SJSA1 (cell line): Measurements from ENCODE around the gene GMFB. TPM values are rescaled to one million over a fixed set of nuclear protein-coding genes. Genes with fewer than 3 reads are reported as not detected.
"Not testable (repeated sequence)": the region's sequence is repeated elsewhere in the genome, so short reads cannot be mapped to it uniquely, and the experiment has no call there.

Experiments
- DNase-seq, 2 experiments: peaks; one replicate each; pipeline ENCODE4 v3.0.0-alpha.2; 2015 to 2020; ENCODE audit warnings: low spot score in 2 of 2, low read depth in 1 of 2
- H3K27ac ChIP-seq: fragments of 250-450 bp; sonication (Bioruptor Pico); 2 replicates; pipeline ENCODE4 v1.5.1; 2020; ENCODE audit warnings: mild to moderate bottlenecking, moderate library complexity
- H3K27me3 ChIP-seq: fragments of 250-450 bp; sonication (Bioruptor Pico); replicated peaks from 2 replicates; pipeline ENCODE4 v1.5.1; 2020; ENCODE audit warnings: mild to moderate bottlenecking, moderate library complexity
- H3K36me3 ChIP-seq: fragments of 250-450 bp; sonication (Bioruptor Pico); 2 replicates; pipeline ENCODE4 v1.5.1; 2020; ENCODE audit warnings: mild to moderate bottlenecking
- H3K4me1 ChIP-seq: fragments of 250-450 bp; sonication (Bioruptor Pico); replicated peaks from 2 replicates; pipeline ENCODE4 v1.6.1; 2021; ENCODE audit warnings: mild to moderate bottlenecking
- H3K4me3 ChIP-seq: fragments of 250-450 bp; sonication (Bioruptor Pico); 2 replicates; pipeline ENCODE4 v1.5.1; 2020; ENCODE audit warnings: mild to moderate bottlenecking
- H3K9me3 ChIP-seq: fragments of 250-450 bp; sonication (Bioruptor Pico); replicated peaks from 2 replicates; pipeline ENCODE4 v1.5.1; 2020; ENCODE audit warnings: mild to moderate bottlenecking
- total RNA-seq: library from RNA; depleted of rRNA; stranded (reverse); fragments of >200 nt; shearing (Covaris generic); gene quantifications from 2 replicates; pipeline ENCODE4 v1.2.3, GENCODE V29; 2014

Gene GMFB
- total RNA-seq, 1 experiment from 2014 or later, result 86.2 TPM

DNA sequence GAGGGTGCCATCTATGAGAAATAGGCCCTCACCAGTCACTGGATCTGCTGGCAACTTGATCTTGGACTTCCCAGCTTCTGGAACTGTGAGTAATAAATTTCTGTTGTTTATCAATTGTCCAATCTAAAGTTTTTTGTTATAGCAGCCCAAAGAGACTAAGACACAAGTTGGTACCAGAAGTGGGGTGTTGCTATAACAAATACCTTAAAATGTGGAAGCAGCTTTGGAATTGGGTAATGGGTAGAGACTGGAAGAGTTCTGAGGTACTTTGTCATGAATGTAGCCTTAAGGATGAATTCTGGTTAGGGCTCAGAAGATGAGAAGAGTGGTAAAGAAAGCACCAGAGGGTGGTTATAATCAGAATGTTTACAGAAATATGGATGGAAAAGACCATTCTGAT is 21.5 kb downstream of the GMFB start:
- Histone ChIP-seq H3K27me3 (no peaks in the 10 kb centered on the region), H3K4me3 (no peak overlapping the region), H3K27ac (no peak overlapping the region), H3K9me3 (no peaks in the 10 kb centered on the region; the same call in 1 of the 2 replicates), H3K4me1 (no peaks in the 10 kb centered on the region), H3K36me3 (no peaks in the 10 kb centered on the region)
- no peak for DNase-seq

DNA sequence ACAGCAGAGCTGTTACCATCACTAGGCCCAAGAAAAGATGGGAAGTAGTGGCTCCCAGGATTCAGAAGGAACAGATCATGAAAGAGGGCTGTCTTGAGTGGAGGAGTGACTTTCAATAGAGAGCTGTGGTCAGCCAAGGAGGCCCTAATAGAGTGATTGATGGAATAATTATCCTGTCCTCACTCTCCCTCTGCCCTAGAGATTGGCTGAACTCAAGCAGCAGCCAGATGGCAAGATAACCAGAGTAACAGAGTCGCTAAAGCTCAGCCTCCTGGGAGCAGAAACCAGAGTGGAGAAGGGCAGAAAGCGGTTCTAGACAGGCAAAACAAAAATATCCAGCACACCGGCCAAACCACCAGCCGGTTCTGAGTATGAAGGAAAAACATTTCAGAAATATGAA is 23.1 kb downstream of the GMFB start:
- no peaks in the 10 kb centered on the region; the same call in 1 of the 2 replicates for H3K9me3 ChIP-seq
- H3K27ac ChIP-seq, result no peak overlapping the region
- no peaks in the 10 kb centered on the region for H3K27me3 ChIP-seq
- no peaks in the 10 kb centered on the region for H3K36me3 ChIP-seq
- H3K4me3 ChIP-seq, result no peak overlapping the region
- H3K4me1 ChIP-seq, result no peaks in the 10 kb centered on the region
- DNase-seq, result no peak

DNA sequence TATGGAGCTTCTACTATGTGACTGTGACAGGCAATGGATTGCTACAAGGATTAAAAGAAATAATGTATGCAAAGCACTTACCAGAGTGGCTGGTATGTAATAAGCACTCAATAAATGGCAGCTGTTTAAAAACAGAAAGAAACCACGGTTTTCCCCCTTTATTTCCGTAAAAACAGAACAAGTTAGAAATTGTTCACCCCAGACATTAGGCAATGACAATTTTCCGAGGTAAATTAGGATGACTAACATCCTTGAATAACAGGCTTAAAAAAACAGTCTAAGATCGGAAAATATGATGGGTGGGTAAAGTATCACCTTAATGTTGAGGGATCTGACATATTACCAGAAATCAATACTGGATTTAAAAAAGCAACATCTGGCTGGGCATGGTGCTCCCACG is 26.7 kb downstream of the GMFB start:
- no peaks in the 10 kb centered on the region for H3K4me1 ChIP-seq
- no peak for DNase-seq
- H3K27ac ChIP-seq, result no peak overlapping the region

DNA sequence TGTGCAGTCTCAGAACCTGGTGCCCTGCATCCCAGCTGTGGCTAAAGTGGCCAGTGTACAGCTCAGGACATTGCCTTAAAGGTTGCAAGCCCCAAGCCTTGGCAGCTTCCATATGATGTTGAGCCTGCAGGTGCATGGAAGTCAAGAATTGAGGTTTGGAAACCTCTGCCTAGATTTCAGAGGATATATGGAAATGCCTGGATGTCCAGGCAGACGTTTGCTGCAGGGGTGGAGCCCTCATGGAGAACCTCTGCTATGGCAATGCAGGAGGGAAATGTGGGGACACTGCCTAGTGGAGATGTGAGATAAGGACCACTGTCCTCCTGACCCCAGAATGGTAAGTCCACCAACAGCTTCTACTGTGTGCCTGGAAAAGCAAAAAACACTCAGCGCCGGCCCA is 29.7 kb downstream of the GMFB start:
- no peak for DNase-seq
- Histone ChIP-seq H3K27ac (no peak overlapping the region), H3K27me3 (no peaks in the 10 kb centered on the region), H3K9me3 (peaks cover 6% of the 10 kb centered on the region; the same call in 1 of the 2 replicates), H3K36me3 (no peaks in the 10 kb centered on the region), H3K4me1 (no peaks in the 10 kb centered on the region), H3K4me3 (no peak overlapping the region)

More for the DNA sequence above, 26.7 kb downstream of the GMFB start:
- H3K36me3 ChIP-seq, result no peaks in the 10 kb centered on the region
- peaks cover 6% of the 10 kb centered on the region for H3K9me3 ChIP-seq
- H3K27me3 ChIP-seq, result no peaks in the 10 kb centered on the region
- H3K4me3 ChIP-seq, result no peak overlapping the region

DNA sequence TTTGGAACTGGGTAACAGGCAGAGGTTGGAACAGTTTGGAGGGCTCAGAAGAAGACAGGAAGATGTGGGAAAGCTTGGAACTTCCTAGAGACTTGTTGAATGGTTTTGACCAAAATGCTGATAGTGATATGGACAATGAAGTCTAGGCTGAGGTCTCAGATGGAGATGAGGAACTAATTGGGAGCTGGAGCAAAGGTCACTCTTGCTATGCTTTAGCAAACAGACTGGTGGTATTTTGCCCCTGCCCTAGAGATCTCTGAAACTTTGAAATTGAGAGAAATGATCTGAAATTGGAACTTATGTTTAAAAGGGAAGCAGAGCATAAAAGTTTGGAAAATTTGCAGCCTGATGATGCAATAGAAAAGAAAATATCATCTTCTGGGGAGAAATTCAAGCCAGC is 30.2 kb downstream of the GMFB start:
- not testable (repeated sequence) for H3K4me1 ChIP-seq, H3K36me3 ChIP-seq, H3K4me3 ChIP-seq, DNase-seq, H3K27ac ChIP-seq, H3K27me3 ChIP-seq, H3K9me3 ChIP-seq

DNA sequence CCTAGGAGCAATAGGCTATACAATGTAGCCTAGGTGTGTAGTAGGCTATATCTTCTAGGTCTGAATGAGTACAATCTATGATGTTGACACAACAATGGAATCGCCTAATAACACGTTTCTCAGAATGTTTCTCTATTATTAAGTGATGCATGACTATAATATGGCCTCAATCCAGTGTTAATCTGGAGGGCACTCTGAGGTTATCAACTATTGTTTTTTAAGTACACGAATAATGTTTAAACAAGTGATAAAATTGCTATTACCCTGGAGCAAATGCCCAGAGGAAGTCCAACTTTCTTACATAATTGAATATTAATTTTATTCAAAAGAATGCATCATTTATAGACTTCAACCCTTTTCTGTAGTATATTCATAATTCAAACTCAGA is 31.2 kb downstream of the GMFB start:
- no peaks in the 10 kb centered on the region for H3K36me3 ChIP-seq
- H3K27ac ChIP-seq, result no peak overlapping the region
- no peak for DNase-seq
- no peak overlapping the region for H3K4me3 ChIP-seq
- peaks cover 6% of the 10 kb centered on the region; the same call in 1 of the 2 replicates for H3K9me3 ChIP-seq
- H3K27me3 ChIP-seq, result no peaks in the 10 kb centered on the region
- H3K4me1 ChIP-seq, result no peaks in the 10 kb centered on the region

DNA sequence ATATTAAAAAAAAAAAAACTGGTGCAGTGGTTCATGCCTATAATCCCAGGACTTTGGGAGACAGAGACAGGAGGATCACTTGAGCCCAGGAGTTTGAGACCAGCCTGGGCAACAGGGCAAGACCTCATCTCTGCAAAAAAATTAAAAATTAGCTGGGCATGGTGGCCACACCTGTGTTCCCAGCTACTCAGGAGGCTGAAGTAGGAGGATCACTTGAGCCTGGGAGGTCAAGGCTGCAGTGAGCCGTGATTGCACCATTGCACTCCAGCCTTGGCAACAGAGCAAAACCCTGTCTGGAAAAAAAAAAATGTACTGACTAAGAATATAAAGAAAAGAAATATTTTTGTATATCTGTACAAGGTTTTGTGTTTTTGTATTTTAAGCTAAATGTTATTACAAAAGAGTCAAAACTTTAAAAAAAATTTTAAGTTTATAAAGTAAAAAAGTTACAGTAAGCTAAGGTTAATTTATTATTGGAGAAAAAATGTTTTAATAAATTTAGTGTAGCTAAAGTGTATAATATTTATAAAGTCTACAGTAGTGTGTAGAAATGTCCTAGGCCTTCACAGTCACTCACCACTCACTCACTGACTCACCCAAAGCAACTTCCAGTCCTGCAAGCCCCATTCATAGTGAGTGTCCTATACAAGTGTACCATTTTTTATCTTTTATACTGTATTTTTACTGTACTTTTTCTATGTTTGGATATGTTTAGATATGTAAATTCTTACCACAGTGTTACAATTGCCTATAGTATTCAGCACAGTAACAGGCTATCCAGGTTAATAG is 31.8 kb downstream of the GMFB start:
- H3K27ac ChIP-seq, H3K4me1 ChIP-seq, H3K36me3 ChIP-seq, H3K9me3 ChIP-seq, DNase-seq, H3K27me3 ChIP-seq, H3K4me3 ChIP-seq: not testable (repeated sequence)

DNA sequence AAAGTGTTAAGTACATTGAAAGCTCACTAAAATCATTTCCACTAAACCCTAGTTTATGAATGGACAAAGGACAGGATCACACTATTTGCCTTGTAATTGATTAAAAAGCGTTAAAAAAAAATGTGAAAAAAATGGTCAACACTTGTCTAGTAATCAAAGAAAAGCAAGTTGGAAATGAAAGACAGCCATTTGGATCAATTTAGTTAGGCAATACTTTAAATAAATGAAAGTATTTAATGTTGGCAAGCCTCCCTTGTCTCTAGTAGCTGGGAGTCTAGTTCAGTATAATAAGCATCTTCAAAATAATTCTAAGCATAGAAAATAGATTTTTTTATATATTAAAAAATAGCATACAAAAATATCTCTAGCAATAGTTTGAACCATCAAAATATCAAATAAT is 33.4 kb downstream of the GMFB start:
- Histone ChIP-seq H3K27me3 (no peaks in the 10 kb centered on the region), H3K4me3 (no peak overlapping the region), H3K4me1 (peaks cover 5% of the 10 kb centered on the region), H3K27ac (no peak overlapping the region), H3K36me3 (no peaks in the 10 kb centered on the region), H3K9me3 (peaks cover 6% of the 10 kb centered on the region; the same call in 1 of the 2 replicates)
- no peak for DNase-seq

DNA sequence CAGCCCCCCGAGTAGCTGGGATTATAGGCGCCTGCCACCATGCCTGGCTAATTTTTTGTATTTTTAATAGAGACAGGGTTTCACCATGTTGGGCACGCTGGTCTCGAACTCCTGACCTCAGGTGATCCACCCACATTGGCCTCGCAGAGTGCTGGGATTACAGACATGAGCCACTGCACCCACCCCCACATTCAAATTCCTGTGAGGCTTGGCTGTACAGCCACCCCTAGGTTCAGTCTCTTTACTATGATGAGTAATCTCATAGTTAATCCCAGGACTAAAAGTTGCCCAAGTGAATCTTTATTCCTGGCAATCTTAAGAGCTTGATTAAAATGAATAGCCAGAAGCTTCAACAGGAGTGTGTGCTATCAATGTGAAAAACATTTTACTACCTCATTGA is 34.8 kb downstream of the GMFB start:
- not testable (repeated sequence) for H3K9me3 ChIP-seq, H3K4me3 ChIP-seq, H3K27me3 ChIP-seq, H3K4me1 ChIP-seq, H3K36me3 ChIP-seq, DNase-seq, H3K27ac ChIP-seq

DNA sequence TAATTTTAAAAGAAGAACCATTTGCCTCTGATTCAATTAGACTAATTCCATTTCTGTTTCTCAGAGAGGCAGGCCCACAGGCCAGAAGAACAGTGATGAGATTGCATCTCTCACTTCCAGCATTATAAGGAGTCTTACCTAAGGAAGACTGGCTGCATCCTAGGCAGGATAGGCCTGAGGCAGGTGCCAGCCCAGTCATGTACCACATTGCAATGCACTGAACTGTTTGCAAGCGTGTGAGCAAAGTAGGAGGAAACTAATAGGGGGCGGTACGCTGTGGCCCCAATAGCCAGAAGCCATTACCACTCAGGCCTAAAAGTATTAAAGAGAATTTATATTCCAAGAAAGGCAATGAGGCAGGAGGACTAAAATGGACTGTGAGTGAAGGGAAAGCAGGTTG is 35.5 kb downstream of the GMFB start:
- H3K9me3 ChIP-seq, result no peaks in the 10 kb centered on the region
- no peak for DNase-seq
- no peaks in the 10 kb centered on the region for H3K36me3 ChIP-seq
- no peak overlapping the region for H3K4me3 ChIP-seq
- H3K27me3 ChIP-seq, result no peaks in the 10 kb centered on the region; the same call in 1 of the 2 replicates
- H3K27ac ChIP-seq, result no peak overlapping the region
- peaks cover 6% of the 10 kb centered on the region for H3K4me1 ChIP-seq

DNA sequence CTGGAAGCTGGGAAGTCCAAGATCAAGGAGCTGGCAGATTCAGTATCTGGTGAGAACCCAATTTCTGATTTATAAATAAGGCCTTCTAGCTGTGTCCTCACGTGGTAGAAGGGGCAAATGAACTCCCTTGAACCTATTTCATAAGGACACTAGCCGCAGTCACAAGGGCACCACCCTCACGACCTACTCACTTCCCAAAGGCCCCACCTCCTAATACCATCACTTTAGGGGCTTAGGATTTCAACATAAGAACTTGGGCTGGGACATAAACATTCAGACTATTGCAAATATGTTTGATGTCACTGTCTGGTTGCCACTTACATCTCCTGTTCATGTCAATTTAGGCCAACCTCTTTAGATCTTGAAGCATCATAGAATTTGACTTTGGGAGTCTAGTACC is 36.8 kb downstream of the GMFB start:
- H3K27ac ChIP-seq, result no peak overlapping the region
- H3K36me3 ChIP-seq, result no peaks in the 10 kb centered on the region
- DNase-seq, result no peak
- H3K4me3 ChIP-seq, result no peak overlapping the region
- H3K4me1 ChIP-seq, result peaks cover 6% of the 10 kb centered on the region
- no peaks in the 10 kb centered on the region for H3K9me3 ChIP-seq
- no peaks in the 10 kb centered on the region; the same call in 1 of the 2 replicates for H3K27me3 ChIP-seq

DNA sequence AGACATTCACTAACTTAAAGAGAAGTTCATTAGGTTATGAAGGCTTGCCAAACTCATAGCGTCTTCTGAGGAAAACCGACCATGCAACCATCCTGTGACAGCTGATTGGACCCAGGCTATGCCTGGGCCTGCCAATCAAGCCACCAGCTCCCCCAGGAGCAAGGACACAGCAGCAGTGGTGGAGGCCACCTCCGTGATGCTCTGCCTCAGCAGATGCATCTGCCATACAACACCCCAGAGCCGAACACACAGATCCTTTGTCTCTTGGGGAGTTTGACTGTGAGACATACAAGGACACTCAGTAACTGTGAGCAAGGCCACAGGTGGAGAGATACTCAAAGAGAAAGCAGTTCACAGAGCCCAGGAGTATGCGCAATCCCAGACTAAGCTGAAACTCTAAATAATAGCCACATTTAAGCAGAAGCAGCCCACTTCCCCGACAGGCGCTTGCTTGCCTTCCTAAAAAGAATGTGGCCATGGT is 37.6 kb downstream of the GMFB start:
- Histone ChIP-seq H3K27me3 (no peaks in the 10 kb centered on the region; the same call in 1 of the 2 replicates), H3K36me3 (no peaks in the 10 kb centered on the region), H3K27ac (no peak overlapping the region), H3K4me1 (peaks cover 6% of the 10 kb centered on the region), H3K4me3 (no peak overlapping the region), H3K9me3 (no peaks in the 10 kb centered on the region)
- no peak for DNase-seq

DNA sequence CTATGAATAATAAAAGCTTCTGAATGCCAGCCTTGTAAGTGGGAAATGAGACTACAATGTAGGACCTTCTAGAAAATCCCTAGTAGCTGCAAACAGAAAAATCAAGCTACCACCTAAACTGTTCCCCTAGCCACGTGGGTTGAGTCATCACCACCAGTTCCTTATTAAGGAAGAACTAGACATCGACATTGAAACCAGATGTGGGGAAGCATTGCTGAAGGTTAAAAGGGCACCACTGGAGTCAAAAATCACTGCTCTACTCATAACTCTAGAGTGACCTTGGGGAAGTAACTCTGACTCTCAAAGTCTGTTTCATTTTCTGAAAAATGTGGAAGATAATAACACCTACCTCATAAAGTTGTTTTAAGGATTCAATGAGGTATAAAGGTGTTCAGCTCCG is 38.2 kb downstream of the GMFB start:
- Histone ChIP-seq H3K36me3 (no peaks in the 10 kb centered on the region), H3K4me1 (peaks cover 6% of the 10 kb centered on the region), H3K9me3 (no peaks in the 10 kb centered on the region), H3K27me3 (no peaks in the 10 kb centered on the region; the same call in 1 of the 2 replicates), H3K4me3 (no peak overlapping the region), H3K27ac (no peak overlapping the region)
- no peak for DNase-seq

DNA sequence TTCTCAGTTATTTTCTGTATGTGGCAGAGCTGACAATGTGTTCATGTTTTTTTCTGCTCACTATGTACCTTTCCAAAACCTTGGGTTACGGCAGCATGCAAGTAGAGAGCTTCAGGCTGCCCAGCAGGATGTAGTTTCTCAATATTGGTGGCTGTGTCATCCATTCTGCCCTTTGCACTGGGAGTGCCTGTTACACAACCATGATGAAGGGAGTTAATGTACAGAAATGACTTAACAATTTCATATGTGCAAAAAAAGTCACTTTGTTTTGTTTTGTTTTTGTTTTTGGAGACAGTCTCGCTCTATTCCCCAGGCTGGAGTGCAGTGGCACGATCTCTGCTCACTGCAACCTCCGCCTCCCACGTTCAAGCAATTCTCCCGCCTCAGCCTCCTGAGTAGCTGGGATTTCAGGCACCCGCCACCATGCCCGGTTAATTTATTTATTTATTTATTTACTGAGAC is 41.5 kb downstream of the GMFB start:
- H3K9me3 ChIP-seq, result no peaks in the 10 kb centered on the region
- H3K36me3 ChIP-seq, result no peaks in the 10 kb centered on the region
- H3K27me3 ChIP-seq, result no peaks in the 10 kb centered on the region; the same call in 1 of the 2 replicates
- peaks cover 6% of the 10 kb centered on the region for H3K4me1 ChIP-seq
- no peak overlapping the region for H3K27ac ChIP-seq
- H3K4me3 ChIP-seq, result no peak overlapping the region
- no peak for DNase-seq
